WTC11 (cell line): ENCODE results near the gene TIMP4. TPM values are rescaled to one million over a fixed set of nuclear protein-coding genes. Genes with fewer than 3 reads are reported as not detected.

Experiments used
- ATAC-seq: fragments of 200-7000 bp; cut with Tn5 transposase; 2 replicates; pipeline ENCODE4 v1.10.0; 2021; ENCODE audit warnings: mild to moderate bottlenecking, moderate library complexity
- CTCF ChIA-PET: fragments of 300-600 bp; sonication (Branson Sonifier 250); formaldehyde crosslinking; loops from one replicate; lab custom pipeline; 2021; ENCODE audit warnings: antibody characterized with exemption; lab: Charles Lee
- POLR2A ChIA-PET: fragments of 350-600 bp; sonication (Branson Sonifier 250); formaldehyde crosslinking; loops from one replicate; lab custom pipeline; 2021; ENCODE audit warnings: antibody characterized with exemption; lab: Charles Lee
- DNase-seq: peaks from one replicate; pipeline ENCODE4 v3.0.0; 2021; ENCODE audit warnings: low spot score
- H3K27ac Mint-ChIP-seq: 2 replicates; pipeline ENCODE4 v1.8.0; 2021; ENCODE audit warnings: mixed read lengths
- H3K27me3 Mint-ChIP-seq: 2 replicates; pipeline ENCODE4 v1.8.0; 2021; ENCODE audit warnings: low read depth, mild to moderate bottlenecking, moderate library complexity, mixed read lengths
- H3K36me3 Mint-ChIP-seq: 2 replicates; pipeline ENCODE4 v1.8.0; 2021; ENCODE audit warnings: mixed read lengths
- H3K4me1 Mint-ChIP-seq: 2 replicates; pipeline ENCODE4 v1.8.0; 2022; ENCODE audit warnings: mixed read lengths
- H3K4me3 Mint-ChIP-seq: 2 replicates; pipeline ENCODE4 v1.8.0; 2021; ENCODE audit warnings: mild to moderate bottlenecking, moderate library complexity, mixed read lengths
- H3K9me3 Mint-ChIP-seq: 2 replicates; pipeline ENCODE4 v1.8.0; 2021; ENCODE audit warnings: mixed read lengths
- FOXK1 ChIP-seq: sonication (generic); formaldehyde crosslinking; IDR thresholded peaks from 2 replicates; pipeline ENCODE4 v1.8.0; 2022; ENCODE audit warnings: mild to moderate bottlenecking, moderate library complexity, missing genetic modification reagents
- GABPB1 ChIP-seq: sonication (generic); formaldehyde crosslinking; IDR thresholded peaks from 2 replicates; pipeline ENCODE4 v1.8.1; 2023; ENCODE audit warnings: mild to moderate bottlenecking, missing genetic modification reagents
- GTF2I ChIP-seq: fragments of 250-450 bp; sonication (Bioruptor Pico); conservative IDR thresholded peaks from 2 replicates; pipeline ENCODE4 v1.4.0; 2021; ENCODE audit warnings: mild to moderate bottlenecking
- MXD4 ChIP-seq: fragments of 250-450 bp; sonication (Bioruptor Pico); IDR thresholded peaks from 2 replicates; pipeline ENCODE4 v1.8.0; 2021; ENCODE audit warnings: mild to moderate bottlenecking, moderate library complexity, borderline replicate concordance
- NFE2L1 ChIP-seq: sonication (generic); formaldehyde crosslinking; IDR thresholded peaks from 2 replicates; pipeline ENCODE4 v1.8.1; 2023; ENCODE audit warnings: missing genetic modification reagents
- NR3C1 ChIP-seq: sonication (generic); formaldehyde crosslinking; conservative IDR thresholded peaks from 2 replicates; pipeline ENCODE4 v1.8.1; 2023; ENCODE audit warnings: low read depth, mild to moderate bottlenecking, missing genetic modification reagents
- PRRX2 ChIP-seq: fragments of 250-450 bp; sonication (Bioruptor Pico); IDR thresholded peaks from 2 replicates; pipeline ENCODE4 v1.8.0; 2021; ENCODE audit warnings: mild to moderate bottlenecking
- RELA ChIP-seq: sonication (generic); formaldehyde crosslinking; IDR thresholded peaks from 2 replicates; pipeline ENCODE4 v1.8.1; 2022; ENCODE audit warnings: missing genetic modification reagents, mild to moderate bottlenecking, borderline replicate concordance
- RORB ChIP-seq: fragments of 250-450 bp; sonication (Bioruptor Pico); IDR thresholded peaks from 2 replicates; pipeline ENCODE4 v1.9.0; 2021; ENCODE audit warnings: mild to moderate bottlenecking
- SMAD4 ChIP-seq: sonication (generic); formaldehyde crosslinking; IDR thresholded peaks from 2 replicates; pipeline ENCODE4 v1.8.0; 2022; ENCODE audit warnings: mild to moderate bottlenecking, missing genetic modification reagents
- TP53 ChIP-seq: sonication (generic); formaldehyde crosslinking; IDR thresholded peaks from 2 replicates; pipeline ENCODE4 v1.8.1; 2023; ENCODE audit warnings: mild to moderate bottlenecking, missing genetic modification reagents
- ZNF317 ChIP-seq: sonication (generic); formaldehyde crosslinking; IDR thresholded peaks from 2 replicates; pipeline ENCODE4 v1.8.1; 2023; ENCODE audit warnings: low read depth, mild to moderate bottlenecking, moderate library complexity, missing genetic modification reagents, borderline replicate concordance
- ZNF396 ChIP-seq: fragments of 250-450 bp; sonication (Bioruptor Pico); IDR thresholded peaks from 2 replicates; pipeline ENCODE4 v1.8.0; 2021; ENCODE audit warnings: mild to moderate bottlenecking, moderate library complexity, borderline replicate concordance
- total RNA-seq: library from RNA; stranded (reverse); gene quantifications from 3 replicates; pipeline ENCODE4 v1.2.3, GENCODE V29; 2021
- TF ChIP-seq, protein P1 (sequence below): fragments of 250-450 bp; sonication (Bioruptor Pico); IDR thresholded peaks from 2 replicates; pipeline ENCODE4 v1.9.0; 2021; ENCODE audit warnings: mild to moderate bottlenecking
- TF ChIP-seq, protein P2 (sequence below): sonication (generic); formaldehyde crosslinking; IDR thresholded peaks from 2 replicates; pipeline ENCODE4 v1.8.1; 2023; ENCODE audit warnings: mild to moderate bottlenecking, missing genetic modification reagents, borderline replicate concordance
- TF ChIP-seq, protein P3 (sequence below): fragments of 250-450 bp; sonication (Bioruptor Pico); IDR thresholded peaks from 2 replicates; pipeline ENCODE4 v1.9.0; 2021; ENCODE audit warnings: mild to moderate bottlenecking, borderline replicate concordance
- TF ChIP-seq, protein P4 (sequence below): sonication (generic); formaldehyde crosslinking; IDR thresholded peaks from 2 replicates; pipeline ENCODE4 v1.8.1; 2023; ENCODE audit warnings: mild to moderate bottlenecking, missing genetic modification reagents
- TF ChIP-seq, protein P5 (sequence below): sonication (generic); formaldehyde crosslinking; conservative IDR thresholded peaks from 2 replicates; pipeline ENCODE4 v1.8.1; 2023; ENCODE audit warnings: mild to moderate bottlenecking, low read depth, missing genetic modification reagents, moderate library complexity
- TF ChIP-seq, protein P6 (sequence below): sonication (generic); formaldehyde crosslinking; IDR thresholded peaks from 2 replicates; pipeline ENCODE4 v1.8.1; 2022; ENCODE audit warnings: low read depth, missing genetic modification reagents, borderline replicate concordance
- TF ChIP-seq, protein P7 (sequence below): sonication (generic); formaldehyde crosslinking; IDR thresholded peaks from 2 replicates; pipeline ENCODE4 v1.8.1; 2023; ENCODE audit warnings: mild to moderate bottlenecking, missing genetic modification reagents, moderate library complexity
- TF ChIP-seq, protein P8 (sequence below): sonication (generic); formaldehyde crosslinking; conservative IDR thresholded peaks from 2 replicates; pipeline ENCODE4 v1.8.1; 2022; ENCODE audit warnings: mild to moderate bottlenecking, missing genetic modification reagents

TIMP4 gene
- total RNA-seq, 1 experiment from 2014 or later, result 11.8 TPM

DNA sequence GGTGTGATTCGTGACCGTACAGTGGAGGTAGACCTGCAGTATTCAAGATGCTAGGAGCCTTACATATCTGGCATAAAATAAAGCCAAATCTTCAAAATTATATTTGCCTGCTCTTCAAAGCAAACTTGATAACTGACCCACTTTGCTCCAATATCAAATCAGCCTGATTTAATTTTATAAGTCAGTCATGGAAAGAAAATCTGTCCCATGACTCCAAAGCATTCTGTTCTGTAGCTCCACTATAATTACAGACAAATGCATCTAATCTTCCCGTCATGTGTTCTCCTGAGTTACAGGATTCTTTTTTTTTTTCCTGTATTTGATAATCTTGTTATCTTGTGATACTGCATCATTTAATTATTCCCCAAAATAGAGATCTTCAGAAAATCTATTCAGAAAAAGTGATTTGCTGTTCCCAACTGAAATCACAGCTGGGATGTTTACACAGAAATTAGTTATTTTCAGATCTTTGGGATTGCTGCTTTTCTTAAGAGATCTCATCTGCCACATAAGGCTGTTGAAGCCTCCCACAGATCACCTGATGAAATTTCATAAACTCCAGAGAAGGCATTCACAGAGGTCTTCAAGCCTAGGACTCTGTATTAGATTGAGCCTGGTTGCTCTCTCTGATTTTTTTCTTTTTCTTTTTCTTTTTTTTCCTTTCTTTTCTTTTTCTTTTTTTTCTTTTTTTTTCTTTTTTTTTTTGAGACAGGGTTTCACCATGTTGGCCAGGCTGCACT is 27.2 kb downstream of the TIMP4 start:
- CTCF ChIA-PET, result no interaction called here
- H3K9me3 Mint-ChIP-seq, result no peaks in the 10 kb centered on the region
- POLR2A ChIA-PET, result no interaction called here

DNA sequence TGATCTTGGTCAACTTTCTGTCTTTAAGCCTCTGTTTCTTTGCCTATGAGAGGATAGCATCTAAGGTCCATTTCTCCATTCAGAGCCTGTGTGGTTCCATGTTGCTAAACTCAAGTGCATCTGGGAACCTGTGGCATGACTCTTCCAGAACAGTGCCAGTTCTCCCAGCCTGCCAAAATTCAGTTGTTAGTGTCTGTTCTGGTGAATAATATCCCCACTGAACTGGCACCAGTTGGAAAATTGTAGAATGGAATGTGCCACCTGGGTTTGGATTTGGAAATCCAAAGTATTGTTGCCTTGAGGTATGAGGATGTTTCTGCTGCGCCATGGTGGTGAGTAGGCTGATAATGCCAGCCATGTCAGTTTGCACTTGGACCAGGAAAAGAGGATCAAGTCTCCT is 31.3 kb downstream of the TIMP4 start:
- H3K4me3 Mint-ChIP-seq, result no peak overlapping the region
- ATAC-seq (no peak), DNase-seq (no peak)
- H3K27ac Mint-ChIP-seq, result no peak overlapping the region
- POLR2A ChIA-PET, result no interaction called here
- CTCF ChIA-PET, result no interaction called here
- H3K36me3 Mint-ChIP-seq, result no peaks in the 10 kb centered on the region
- no peaks in the 10 kb centered on the region for H3K27me3 Mint-ChIP-seq
- no peaks in the 10 kb centered on the region for H3K9me3 Mint-ChIP-seq
- H3K4me1 Mint-ChIP-seq, result peaks cover 3% of the 10 kb centered on the region; the same call in 1 of the 2 replicates
- TF ChIP-seq ZNF317 (no peak), GABPB1 (no peak), NFE2L1 (CRISPR knock-in tag) (no peak), SMAD4 (CRISPR knock-in tag) (no peak), RELA (CRISPR knock-in tag) (no peak), MXD4 (CRISPR knock-in tag) (no peak), GTF2I (CRISPR knock-in tag) (no peak), TP53 (no peak), RORB (CRISPR knock-in tag) (no peak)
- TF ChIP-seq, protein P1, sequence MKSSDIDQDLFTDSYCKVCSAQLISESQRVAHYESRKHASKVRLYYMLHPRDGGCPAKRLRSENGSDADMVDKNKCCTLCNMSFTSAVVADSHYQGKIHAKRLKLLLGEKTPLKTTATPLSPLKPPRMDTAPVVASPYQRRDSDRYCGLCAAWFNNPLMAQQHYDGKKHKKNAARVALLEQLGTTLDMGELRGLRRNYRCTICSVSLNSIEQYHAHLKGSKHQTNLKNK (CRISPR knock-in tag), result no peak
- TF ChIP-seq, protein P2, sequence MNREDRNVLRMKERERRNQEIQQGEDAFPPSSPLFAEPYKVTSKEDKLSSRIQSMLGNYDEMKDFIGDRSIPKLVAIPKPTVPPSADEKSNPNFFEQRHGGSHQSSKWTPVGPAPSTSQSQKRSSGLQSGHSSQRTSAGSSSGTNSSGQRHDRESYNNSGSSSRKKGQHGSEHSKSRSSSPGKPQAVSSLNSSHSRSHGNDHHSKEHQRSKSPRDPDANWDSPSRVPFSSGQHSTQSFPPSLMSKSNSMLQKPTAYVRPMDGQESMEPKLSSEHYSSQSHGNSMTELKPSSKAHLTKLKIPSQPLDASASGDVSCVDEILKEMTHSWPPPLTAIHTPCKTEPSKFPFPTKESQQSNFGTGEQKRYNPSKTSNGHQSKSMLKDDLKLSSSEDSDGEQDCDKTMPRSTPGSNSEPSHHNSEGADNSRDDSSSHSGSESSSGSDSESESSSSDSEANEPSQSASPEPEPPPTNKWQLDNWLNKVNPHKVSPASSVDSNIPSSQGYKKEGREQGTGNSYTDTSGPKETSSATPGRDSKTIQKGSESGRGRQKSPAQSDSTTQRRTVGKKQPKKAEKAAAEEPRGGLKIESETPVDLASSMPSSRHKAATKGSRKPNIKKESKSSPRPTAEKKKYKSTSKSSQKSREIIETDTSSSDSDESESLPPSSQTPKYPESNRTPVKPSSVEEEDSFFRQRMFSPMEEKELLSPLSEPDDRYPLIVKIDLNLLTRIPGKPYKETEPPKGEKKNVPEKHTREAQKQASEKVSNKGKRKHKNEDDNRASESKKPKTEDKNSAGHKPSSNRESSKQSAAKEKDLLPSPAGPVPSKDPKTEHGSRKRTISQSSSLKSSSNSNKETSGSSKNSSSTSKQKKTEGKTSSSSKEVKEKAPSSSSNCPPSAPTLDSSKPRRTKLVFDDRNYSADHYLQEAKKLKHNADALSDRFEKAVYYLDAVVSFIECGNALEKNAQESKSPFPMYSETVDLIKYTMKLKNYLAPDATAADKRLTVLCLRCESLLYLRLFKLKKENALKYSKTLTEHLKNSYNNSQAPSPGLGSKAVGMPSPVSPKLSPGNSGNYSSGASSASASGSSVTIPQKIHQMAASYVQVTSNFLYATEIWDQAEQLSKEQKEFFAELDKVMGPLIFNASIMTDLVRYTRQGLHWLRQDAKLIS (CRISPR knock-in tag), result no peak
- TF ChIP-seq, protein P3, sequence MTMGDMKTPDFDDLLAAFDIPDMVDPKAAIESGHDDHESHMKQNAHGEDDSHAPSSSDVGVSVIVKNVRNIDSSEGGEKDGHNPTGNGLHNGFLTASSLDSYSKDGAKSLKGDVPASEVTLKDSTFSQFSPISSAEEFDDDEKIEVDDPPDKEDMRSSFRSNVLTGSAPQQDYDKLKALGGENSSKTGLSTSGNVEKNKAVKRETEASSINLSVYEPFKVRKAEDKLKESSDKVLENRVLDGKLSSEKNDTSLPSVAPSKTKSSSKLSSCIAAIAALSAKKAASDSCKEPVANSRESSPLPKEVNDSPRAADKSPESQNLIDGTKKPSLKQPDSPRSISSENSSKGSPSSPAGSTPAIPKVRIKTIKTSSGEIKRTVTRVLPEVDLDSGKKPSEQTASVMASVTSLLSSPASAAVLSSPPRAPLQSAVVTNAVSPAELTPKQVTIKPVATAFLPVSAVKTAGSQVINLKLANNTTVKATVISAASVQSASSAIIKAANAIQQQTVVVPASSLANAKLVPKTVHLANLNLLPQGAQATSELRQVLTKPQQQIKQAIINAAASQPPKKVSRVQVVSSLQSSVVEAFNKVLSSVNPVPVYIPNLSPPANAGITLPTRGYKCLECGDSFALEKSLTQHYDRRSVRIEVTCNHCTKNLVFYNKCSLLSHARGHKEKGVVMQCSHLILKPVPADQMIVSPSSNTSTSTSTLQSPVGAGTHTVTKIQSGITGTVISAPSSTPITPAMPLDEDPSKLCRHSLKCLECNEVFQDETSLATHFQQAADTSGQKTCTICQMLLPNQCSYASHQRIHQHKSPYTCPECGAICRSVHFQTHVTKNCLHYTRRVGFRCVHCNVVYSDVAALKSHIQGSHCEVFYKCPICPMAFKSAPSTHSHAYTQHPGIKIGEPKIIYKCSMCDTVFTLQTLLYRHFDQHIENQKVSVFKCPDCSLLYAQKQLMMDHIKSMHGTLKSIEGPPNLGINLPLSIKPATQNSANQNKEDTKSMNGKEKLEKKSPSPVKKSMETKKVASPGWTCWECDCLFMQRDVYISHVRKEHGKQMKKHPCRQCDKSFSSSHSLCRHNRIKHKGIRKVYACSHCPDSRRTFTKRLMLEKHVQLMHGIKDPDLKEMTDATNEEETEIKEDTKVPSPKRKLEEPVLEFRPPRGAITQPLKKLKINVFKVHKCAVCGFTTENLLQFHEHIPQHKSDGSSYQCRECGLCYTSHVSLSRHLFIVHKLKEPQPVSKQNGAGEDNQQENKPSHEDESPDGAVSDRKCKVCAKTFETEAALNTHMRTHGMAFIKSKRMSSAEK (CRISPR knock-in tag), result no peak
- TF ChIP-seq, protein P4, sequence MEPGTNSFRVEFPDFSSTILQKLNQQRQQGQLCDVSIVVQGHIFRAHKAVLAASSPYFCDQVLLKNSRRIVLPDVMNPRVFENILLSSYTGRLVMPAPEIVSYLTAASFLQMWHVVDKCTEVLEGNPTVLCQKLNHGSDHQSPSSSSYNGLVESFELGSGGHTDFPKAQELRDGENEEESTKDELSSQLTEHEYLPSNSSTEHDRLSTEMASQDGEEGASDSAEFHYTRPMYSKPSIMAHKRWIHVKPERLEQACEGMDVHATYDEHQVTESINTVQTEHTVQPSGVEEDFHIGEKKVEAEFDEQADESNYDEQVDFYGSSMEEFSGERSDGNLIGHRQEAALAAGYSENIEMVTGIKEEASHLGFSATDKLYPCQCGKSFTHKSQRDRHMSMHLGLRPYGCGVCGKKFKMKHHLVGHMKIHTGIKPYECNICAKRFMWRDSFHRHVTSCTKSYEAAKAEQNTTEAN (CRISPR knock-in tag), result no peak
- TF ChIP-seq, protein P5, sequence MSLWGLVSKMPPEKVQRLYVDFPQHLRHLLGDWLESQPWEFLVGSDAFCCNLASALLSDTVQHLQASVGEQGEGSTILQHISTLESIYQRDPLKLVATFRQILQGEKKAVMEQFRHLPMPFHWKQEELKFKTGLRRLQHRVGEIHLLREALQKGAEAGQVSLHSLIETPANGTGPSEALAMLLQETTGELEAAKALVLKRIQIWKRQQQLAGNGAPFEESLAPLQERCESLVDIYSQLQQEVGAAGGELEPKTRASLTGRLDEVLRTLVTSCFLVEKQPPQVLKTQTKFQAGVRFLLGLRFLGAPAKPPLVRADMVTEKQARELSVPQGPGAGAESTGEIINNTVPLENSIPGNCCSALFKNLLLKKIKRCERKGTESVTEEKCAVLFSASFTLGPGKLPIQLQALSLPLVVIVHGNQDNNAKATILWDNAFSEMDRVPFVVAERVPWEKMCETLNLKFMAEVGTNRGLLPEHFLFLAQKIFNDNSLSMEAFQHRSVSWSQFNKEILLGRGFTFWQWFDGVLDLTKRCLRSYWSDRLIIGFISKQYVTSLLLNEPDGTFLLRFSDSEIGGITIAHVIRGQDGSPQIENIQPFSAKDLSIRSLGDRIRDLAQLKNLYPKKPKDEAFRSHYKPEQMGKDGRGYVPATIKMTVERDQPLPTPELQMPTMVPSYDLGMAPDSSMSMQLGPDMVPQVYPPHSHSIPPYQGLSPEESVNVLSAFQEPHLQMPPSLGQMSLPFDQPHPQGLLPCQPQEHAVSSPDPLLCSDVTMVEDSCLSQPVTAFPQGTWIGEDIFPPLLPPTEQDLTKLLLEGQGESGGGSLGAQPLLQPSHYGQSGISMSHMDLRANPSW (CRISPR knock-in tag), result no peak
- TF ChIP-seq, protein P6, sequence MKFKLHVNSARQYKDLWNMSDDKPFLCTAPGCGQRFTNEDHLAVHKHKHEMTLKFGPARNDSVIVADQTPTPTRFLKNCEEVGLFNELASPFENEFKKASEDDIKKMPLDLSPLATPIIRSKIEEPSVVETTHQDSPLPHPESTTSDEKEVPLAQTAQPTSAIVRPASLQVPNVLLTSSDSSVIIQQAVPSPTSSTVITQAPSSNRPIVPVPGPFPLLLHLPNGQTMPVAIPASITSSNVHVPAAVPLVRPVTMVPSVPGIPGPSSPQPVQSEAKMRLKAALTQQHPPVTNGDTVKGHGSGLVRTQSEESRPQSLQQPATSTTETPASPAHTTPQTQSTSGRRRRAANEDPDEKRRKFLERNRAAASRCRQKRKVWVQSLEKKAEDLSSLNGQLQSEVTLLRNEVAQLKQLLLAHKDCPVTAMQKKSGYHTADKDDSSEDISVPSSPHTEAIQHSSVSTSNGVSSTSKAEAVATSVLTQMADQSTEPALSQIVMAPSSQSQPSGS (CRISPR knock-in tag), result no peak
- TF ChIP-seq, protein P7, sequence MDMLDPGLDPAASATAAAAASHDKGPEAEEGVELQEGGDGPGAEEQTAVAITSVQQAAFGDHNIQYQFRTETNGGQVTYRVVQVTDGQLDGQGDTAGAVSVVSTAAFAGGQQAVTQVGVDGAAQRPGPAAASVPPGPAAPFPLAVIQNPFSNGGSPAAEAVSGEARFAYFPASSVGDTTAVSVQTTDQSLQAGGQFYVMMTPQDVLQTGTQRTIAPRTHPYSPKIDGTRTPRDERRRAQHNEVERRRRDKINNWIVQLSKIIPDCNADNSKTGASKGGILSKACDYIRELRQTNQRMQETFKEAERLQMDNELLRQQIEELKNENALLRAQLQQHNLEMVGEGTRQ, result no peak

More for the DNA sequence above, 27.2 kb downstream of the TIMP4 start:
- DNase-seq (no peak), ATAC-seq (no peak)
- no peaks in the 10 kb centered on the region for H3K36me3 Mint-ChIP-seq
- H3K4me1 Mint-ChIP-seq, result peaks cover 3% of the 10 kb centered on the region; the same call in 1 of the 2 replicates
- H3K27me3 Mint-ChIP-seq, result no peaks in the 10 kb centered on the region
- no peak overlapping the region for H3K4me3 Mint-ChIP-seq
- TF ChIP-seq ZNF396 (CRISPR knock-in tag) (no peak), FOXK1 (CRISPR knock-in tag) (no peak), TP53 (no peak), PRRX2 (CRISPR knock-in tag) (no peak), NR3C1 (no peak)
- TF ChIP-seq, protein P8, sequence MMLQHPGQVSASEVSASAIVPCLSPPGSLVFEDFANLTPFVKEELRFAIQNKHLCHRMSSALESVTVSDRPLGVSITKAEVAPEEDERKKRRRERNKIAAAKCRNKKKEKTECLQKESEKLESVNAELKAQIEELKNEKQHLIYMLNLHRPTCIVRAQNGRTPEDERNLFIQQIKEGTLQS (CRISPR knock-in tag), result no peak
- no peak overlapping the region for H3K27ac Mint-ChIP-seq
